Caco-2 (cell line): ENCODE results near the gene PRR19. TPM values are rescaled to one million over a fixed set of nuclear protein-coding genes. Genes with fewer than 3 reads are reported as not detected.

ENCODE experiments used
- BruUV-seq: library from RNA; stranded (reverse); fragments of 400-500 nt; replicated peaks from 2 replicates; lab custom pipeline; 2021; lab: Mats Ljungman, UMichigan
- CTCF ChIA-PET: fragments of 300-600 bp; sonication (Branson Sonifier 250); formaldehyde crosslinking; loops from one replicate; lab custom pipeline; 2022; ENCODE audit warnings: antibody characterized with exemption; lab: Charles Lee
- POLR2A ChIA-PET: fragments of 300-600 bp; sonication (Branson Sonifier 250); formaldehyde crosslinking; loops from one replicate; lab custom pipeline; 2022; ENCODE audit warnings: antibody characterized with exemption; lab: Charles Lee
- DNase-seq, 2 experiments: peaks; one replicate each; pipeline versions ENCODE4 v3.0.0 to v3.0.0-alpha.2; 2020 to 2022
- H3K27me3 ChIP-seq: replicated peaks from 2 replicates; pipeline ENCODE4 v1.6.0; 2011; ENCODE audit warnings: low read length; ENCODE audit not compliant: control insufficient read depth, insufficient read depth
- H3K36me3 ChIP-seq: 2 replicates; pipeline ENCODE4 v1.5.1; 2011; ENCODE audit warnings: low read length; ENCODE audit not compliant: control insufficient read depth, insufficient read depth
- H3K4me1 ChIP-seq: fragments of 250-450 bp; sonication (Bioruptor Pico); 2 replicates; pipeline ENCODE4 v1.5.1; 2020; ENCODE audit warnings: mild to moderate bottlenecking
- H3K4me3 ChIP-seq: 2 replicates; pipeline ENCODE4 v1.5.1; 2011; ENCODE audit warnings: low read depth, mild to moderate bottlenecking, control low read depth, low read length
- H3K9me3 ChIP-seq: fragments of 250-450 bp; sonication (Bioruptor Pico); 2 replicates; pipeline ENCODE4 v1.5.1; 2020; ENCODE audit warnings: mild to moderate bottlenecking, moderate library complexity
- H3K27ac Mint-ChIP-seq: one replicate; pipeline ENCODE4 v1.8.0; 2022; ENCODE audit warnings: mixed read lengths; ENCODE audit not compliant: unreplicated experiment
- H3K27me3 Mint-ChIP-seq: one replicate; pipeline ENCODE4 v1.8.0; 2022; ENCODE audit warnings: mixed read lengths; ENCODE audit not compliant: insufficient read depth, unreplicated experiment
- H3K36me3 Mint-ChIP-seq: one replicate; pipeline ENCODE4 v1.8.0; 2022; ENCODE audit warnings: mild to moderate bottlenecking, mixed read lengths; ENCODE audit not compliant: insufficient read depth, unreplicated experiment
- H3K4me1 Mint-ChIP-seq: one replicate; pipeline ENCODE4 v1.8.0; 2022; ENCODE audit warnings: low read depth, mixed read lengths; ENCODE audit not compliant: unreplicated experiment
- H3K4me3 Mint-ChIP-seq: one replicate; pipeline ENCODE4 v1.8.0; 2022; ENCODE audit warnings: mild to moderate bottlenecking, moderate library complexity, mixed read lengths; ENCODE audit not compliant: unreplicated experiment
- H3K9me3 Mint-ChIP-seq: one replicate; pipeline ENCODE4 v1.8.0; 2022; ENCODE audit warnings: mixed read lengths; ENCODE audit not compliant: unreplicated experiment
- CTCF ChIP-seq, 2 experiments: fragments of 200-600 bp in 1 of 2; IDR thresholded peaks; 1 replicate in 1 of 2; 2 replicates in 1 of 2; pipeline versions ENCODE4 v1.5.1 to v1.8.0; 2011 to 2022; ENCODE audit warnings: antibody characterized with exemption in 1 of 2, control low read depth in 1 of 2, inconsistent platforms in 1 of 2, low read depth in 1 of 2, low read length in 1 of 2, mild to moderate bottlenecking in 1 of 2, moderate library complexity in 1 of 2; ENCODE audit not compliant: insufficient read depth in 1 of 2, severe bottlenecking in 1 of 2, unreplicated experiment in 1 of 2
- intact Hi-C: fragments of 100-400 bp; cut with micrococcal nuclease; formaldehyde crosslinking; loops from one replicate; pipeline ENCODE4 v1.10.0; 2022; ENCODE audit not compliant: unreplicated experiment
- total RNA-seq: library from RNA; stranded (reverse); gene quantifications from 2 replicates; pipeline ENCODE4 v1.2.3, GENCODE V29; 2022

Gene PRR19
- total RNA-seq, 1 experiment from 2014 or later, result 2.8 TPM

GRCh38 chr19:42275517-42275916, 26.4 kb upstream of the PRR19 start:
- Mint-ChIP-seq H3K36me3 (peaks cover 15% of the 10 kb centered on the region), H3K4me1 (peaks cover 16% of the 10 kb centered on the region), H3K27me3 (no peaks in the 10 kb centered on the region), H3K4me3 (no peak overlapping the region), H3K9me3 (no peaks in the 10 kb centered on the region), H3K27ac (no peak overlapping the region)
- no TSS peak for BruUV-seq
- no peak for TF ChIP-seq CTCF (IDR thresholded peaks at IDR 0.05; ENCODE audit: insufficient read depth in 1 of 2, low read depth in 1 of 2, low read length in 1 of 2, severe bottlenecking in 1 of 2, unreplicated experiment in 1 of 2)
- Histone ChIP-seq H3K36me3 (no peaks in the 10 kb centered on the region), H3K9me3 (no peaks in the 10 kb centered on the region), H3K4me1 (peaks cover 9% of the 10 kb centered on the region; the same call in 1 of the 2 replicates), H3K27me3 (no peaks in the 10 kb centered on the region), H3K4me3 (no peak overlapping the region)
- intact Hi-C loops, result no loop called here
- ChIA-PET POLR2A (no interaction called here), CTCF (no interaction called here)
- DNase-seq, result no peak

GRCh38 chr19:42276284-42276683, 25.6 kb upstream of the PRR19 start:
- ChIA-PET CTCF (no interaction called here), POLR2A (no interaction called here)

GRCh38 chr19:42276821-42277220, 25.1 kb upstream of the PRR19 start:
- Histone ChIP-seq H3K9me3 (no peaks in the 10 kb centered on the region), H3K36me3 (no peaks in the 10 kb centered on the region), H3K4me3 (no peak overlapping the region), H3K27me3 (no peaks in the 10 kb centered on the region), H3K4me1 (peaks cover 15% of the 10 kb centered on the region)
- TF ChIP-seq CTCF (IDR thresholded peaks at IDR 0.05; ENCODE audit: insufficient read depth in 1 of 2, low read depth in 1 of 2, low read length in 1 of 2, severe bottlenecking in 1 of 2, unreplicated experiment in 1 of 2), result no peak
- peaks cover 19% of the 10 kb centered on the region for H3K36me3 Mint-ChIP-seq
- ChIA-PET POLR2A (no interaction called here), CTCF (no interaction called here)
- no peak overlapping the region for H3K4me3 Mint-ChIP-seq
- no peak for DNase-seq
- H3K27me3 Mint-ChIP-seq, result no peaks in the 10 kb centered on the region
- H3K9me3 Mint-ChIP-seq, result no peaks in the 10 kb centered on the region
- no peak overlapping the region for H3K27ac Mint-ChIP-seq
- no TSS peak for BruUV-seq
- intact Hi-C loops, result no loop called here
- peaks cover 21% of the 10 kb centered on the region for H3K4me1 Mint-ChIP-seq

More at GRCh38 chr19:42276284-42276683, 25.6 kb upstream of the PRR19 start:
- no peak for DNase-seq
- peaks cover 10% of the 10 kb centered on the region for H3K4me1 ChIP-seq
- no peaks in the 10 kb centered on the region for H3K36me3 ChIP-seq
- no peak overlapping the region for H3K4me3 Mint-ChIP-seq
- no peak for TF ChIP-seq CTCF (IDR thresholded peaks at IDR 0.05; ENCODE audit: insufficient read depth in 1 of 2, low read depth in 1 of 2, low read length in 1 of 2, severe bottlenecking in 1 of 2, unreplicated experiment in 1 of 2)
- no peaks in the 10 kb centered on the region for H3K9me3 Mint-ChIP-seq
- intact Hi-C loops, result no loop called here
- H3K27me3 Mint-ChIP-seq, result no peaks in the 10 kb centered on the region
- H3K9me3 ChIP-seq, result no peaks in the 10 kb centered on the region
- H3K27me3 ChIP-seq, result no peaks in the 10 kb centered on the region
- no peak overlapping the region for H3K27ac Mint-ChIP-seq
- peaks cover 15% of the 10 kb centered on the region for H3K36me3 Mint-ChIP-seq
- peaks cover 16% of the 10 kb centered on the region for H3K4me1 Mint-ChIP-seq
- no peak overlapping the region for H3K4me3 ChIP-seq
- no TSS peak for BruUV-seq
